Measurements from ENCODE around the gene ZNF143.
"Not testable (repeated sequence)": the region's sequence is repeated elsewhere in the genome, so short reads cannot be mapped to it uniquely, and the experiment has no call there.

The ZNF143 gene

GRCh38 chr11:9460322-9461062 lies at the start of gene ZNF143:
Gene ZNF143, plus strand, starts transcription at chr11:9461012. Its CDS starts 10,297 bp downstream, at chr11:9471309.
- peak; percentile 100 for DNase-seq (ENCODE audit: low read depth, low spot score)

- no peak for DNase-seq (ENCODE audit: low read depth, low spot score)
These were observed 32.1 kb upstream of the ZNF143 start for GRCh38 chr11:9428706-9429105.

- no peak for DNase-seq (ENCODE audit: low read depth, low spot score)
These were observed 22.2 kb upstream of the ZNF143 start for GRCh38 chr11:9438611-9439010.

GRCh38 chr11:9446230-9446629 lies 14.6 kb upstream of the ZNF143 start:
- DNase-seq (ENCODE audit: low read depth, low spot score), result no peak

- no peak for DNase-seq (ENCODE audit: low read depth, low spot score)
These were observed 12.0 kb upstream of the ZNF143 start for GRCh38 chr11:9448576-9449352.

GRCh38 chr11:9452023-9452422 lies 8.8 kb upstream of the ZNF143 start:
- DNase-seq (ENCODE audit: low read depth, low spot score), result not testable (repeated sequence)

GRCh38 chr11:9455722-9456121 lies 5.1 kb upstream of the ZNF143 start:
- DNase-seq (ENCODE audit: low read depth, low spot score), result no peak

GRCh38 chr11:9459667-9460321 lies 1.0 kb upstream of the ZNF143 start:
- no peak for DNase-seq (ENCODE audit: low read depth, low spot score)

- peak; percentile 57 for DNase-seq (ENCODE audit: low read depth, low spot score)
These were observed 399 bp downstream of the ZNF143 start for GRCh38 chr11:9461063-9461759.

- no peak for DNase-seq (ENCODE audit: low read depth, low spot score)
These were observed 935 bp downstream of the ZNF143 start for GRCh38 chr11:9461760-9462134.

- no peak for DNase-seq (ENCODE audit: low read depth, low spot score)
These were observed 1.5 kb downstream of the ZNF143 start for GRCh38 chr11:9462172-9462799.

GRCh38 chr11:9462806-9463537 lies 2.2 kb downstream of the ZNF143 start:
- no peak for DNase-seq (ENCODE audit: low read depth, low spot score)

GRCh38 chr11:9470765-9471164 lies 10.0 kb downstream of the ZNF143 start:
- no peak for DNase-seq (ENCODE audit: low read depth, low spot score)

- no peak for DNase-seq (ENCODE audit: low read depth, low spot score)
These were observed 12.6 kb downstream of the ZNF143 start for GRCh38 chr11:9473408-9473807.

GRCh38 chr11:9479899-9480298 lies 19.1 kb downstream of the ZNF143 start:
- DNase-seq (ENCODE audit: low read depth, low spot score), result no peak

- DNase-seq (ENCODE audit: low read depth, low spot score), result no peak
These were observed 28.4 kb downstream of the ZNF143 start for GRCh38 chr11:9489080-9489765.

GRCh38 chr11:9490376-9490775 lies 29.6 kb downstream of the ZNF143 start:
- no peak for DNase-seq (ENCODE audit: low read depth, low spot score)

- no peak for DNase-seq (ENCODE audit: low read depth, low spot score)
These were observed 32.7 kb downstream of the ZNF143 start for GRCh38 chr11:9493492-9493891.

- no peak for DNase-seq (ENCODE audit: low read depth, low spot score)
These were observed 33.5 kb downstream of the ZNF143 start for GRCh38 chr11:9494316-9494715.

All from activated CD4-positive, CD25-positive, alpha-beta regulatory T cell treated with anti-CD3 and anti-CD28 coated beads, Interleukin-2, amount 50 U/mL, for 16 hours (primary cell).